GM18873 (cell line): ENCODE measurements around the gene ATP5MC2.
A peak's percentile ranks its signal among the peaks of the same experiment; 100 is the strongest.
"Not testable (repeated sequence)": the region's sequence is repeated elsewhere in the genome, so short reads cannot be mapped to it uniquely, and the experiment has no call there.

Source experiments
- ATAC-seq: cut with Tn5 transposase; IDR thresholded peaks from one replicate; pipeline ENCODE4 v1.9.1; 2021; ENCODE audit warnings: mild to moderate bottlenecking, moderate library complexity, moderate number of reproducible peaks; ENCODE audit not compliant: unreplicated experiment, low FRiP score

The ATP5MC2 gene

GRCh38 chr12:53675701-53676607 is at the start of gene ATP5MC2:
ATP5MC2 (minus strand) TSS chr12:53676083; CDS start chr12:53672614, 3,469 bp downstream.
- peak; percentile 96 for ATAC-seq

GRCh38 chr12:53722450-53723041 is 46.7 kb upstream of the ATP5MC2 start:
- ATAC-seq, result no peak

GRCh38 chr12:53720946-53721345 is 45.1 kb upstream of the ATP5MC2 start:
- no peak for ATAC-seq

DNA sequence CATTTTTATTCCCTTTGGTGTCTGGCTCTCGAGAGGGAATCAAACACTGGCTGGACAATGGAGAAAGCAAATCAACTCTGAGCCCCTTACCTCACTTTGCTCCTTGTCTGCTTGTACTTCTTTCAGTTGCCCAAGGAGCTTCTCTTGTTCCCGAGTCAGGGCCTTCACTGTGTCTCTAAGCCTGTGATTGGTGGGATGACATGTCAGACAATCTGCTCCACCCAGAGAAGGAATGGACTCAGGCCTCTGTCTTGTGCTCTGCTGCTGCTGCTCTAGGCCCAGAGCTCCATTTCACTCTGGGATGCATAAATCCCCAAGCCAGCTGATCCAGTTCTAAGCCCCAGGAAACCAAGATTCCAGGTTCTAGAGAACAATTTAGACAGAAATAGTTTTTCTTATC is 43.8 kb upstream of the ATP5MC2 start:
- no peak for ATAC-seq

GRCh38 chr12:53718567-53718966 is 42.7 kb upstream of the ATP5MC2 start:
- not testable (repeated sequence) for ATAC-seq

DNA sequence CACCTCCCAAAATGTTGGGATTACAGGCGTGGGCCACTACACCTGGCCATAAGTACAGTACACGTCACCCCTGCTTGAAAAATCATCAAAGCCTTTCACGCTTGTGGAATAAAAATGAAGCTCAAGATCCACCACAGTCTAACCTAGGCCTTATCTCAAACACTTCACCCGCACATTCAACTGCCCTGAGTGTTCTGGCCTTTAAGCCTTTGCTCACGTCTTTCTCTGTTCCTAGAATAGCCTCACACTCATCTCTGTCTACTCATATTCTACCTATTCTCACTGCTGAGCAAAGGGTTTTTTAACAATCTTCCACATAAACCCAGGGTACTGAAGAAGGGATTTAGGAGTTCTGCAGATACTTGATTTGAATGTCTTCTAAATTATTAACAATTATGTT is 41.4 kb upstream of the ATP5MC2 start:
- ATAC-seq, result no peak

- ATAC-seq, result no peak
Measured at GRCh38 chr12:53714004-53714403, 38.1 kb upstream of the ATP5MC2 start.

- no peak for ATAC-seq
Measured at GRCh38 chr12:53713516-53713915, 37.6 kb upstream of the ATP5MC2 start.

DNA sequence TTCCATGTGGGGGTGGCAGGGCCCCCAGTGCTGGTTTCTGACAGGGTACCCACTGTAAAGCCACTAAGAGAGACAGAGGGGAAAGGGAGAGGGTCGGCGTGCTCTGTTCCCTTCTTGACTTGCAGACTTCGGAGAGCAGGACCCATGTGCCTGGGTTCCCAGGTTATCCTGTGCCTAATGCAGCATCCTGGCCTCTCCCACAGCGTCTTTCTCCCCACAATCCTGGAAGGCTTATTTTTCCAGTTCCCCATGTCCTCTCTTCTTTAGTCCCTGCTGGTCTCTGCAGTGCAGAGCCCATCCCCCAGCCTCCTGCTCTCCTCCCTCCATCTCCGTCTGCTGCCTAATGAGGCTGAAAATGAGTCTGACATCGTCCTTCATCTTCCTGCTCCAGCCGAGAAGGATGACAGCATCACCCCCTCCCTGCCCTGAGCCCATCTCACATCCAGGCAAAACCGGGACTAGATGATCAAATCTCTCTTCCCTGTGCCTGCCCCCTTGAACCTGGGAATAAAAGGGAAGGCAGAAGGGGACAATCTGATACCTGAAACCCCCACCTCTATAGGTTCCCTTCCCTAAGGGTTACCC is 36.3 kb upstream of the ATP5MC2 start:
- ATAC-seq, result no peak

DNA sequence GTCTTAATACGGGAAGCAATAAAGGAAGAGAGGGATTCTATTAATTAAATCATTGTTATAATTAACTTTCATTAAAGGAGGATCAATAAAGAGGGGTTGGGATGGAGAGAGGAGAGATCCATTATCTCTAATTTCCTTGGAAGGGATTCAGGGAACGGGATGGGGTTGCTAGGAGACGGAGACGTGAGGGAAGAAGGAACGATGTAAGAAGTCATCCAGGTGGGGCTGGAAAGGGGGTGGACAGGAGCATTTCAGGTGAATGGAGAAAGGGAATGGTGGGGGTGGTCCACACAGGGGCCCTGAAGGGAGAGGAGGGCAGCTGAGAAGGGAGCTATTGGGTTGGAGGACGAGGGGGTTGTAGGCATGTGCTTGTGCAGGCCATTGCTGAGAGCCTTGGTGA is 34.2 kb upstream of the ATP5MC2 start:
- no peak for ATAC-seq

- ATAC-seq, result no peak
Measured at GRCh38 chr12:53709671-53710070, 33.8 kb upstream of the ATP5MC2 start.

- ATAC-seq, result no peak
Measured at GRCh38 chr12:53706080-53706479, 30.2 kb upstream of the ATP5MC2 start.

DNA sequence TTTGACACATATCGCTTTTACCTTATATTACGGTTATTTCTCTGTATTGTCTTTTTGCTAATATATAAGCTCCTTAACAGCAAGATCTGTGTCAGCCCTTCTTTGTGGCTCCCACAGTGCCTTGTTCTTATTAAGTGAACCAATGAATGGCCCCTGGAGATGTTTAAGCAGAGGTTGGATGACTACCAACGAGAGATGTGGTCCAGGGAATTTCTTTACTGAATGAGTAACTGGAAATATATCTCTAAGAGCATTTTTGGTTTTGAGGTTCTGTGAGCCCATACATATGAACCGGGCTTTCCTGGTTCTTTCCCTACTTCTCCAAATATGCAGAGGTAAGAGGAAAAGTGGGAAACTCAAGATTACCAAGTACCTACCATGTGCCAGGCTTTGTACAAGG is 27.9 kb upstream of the ATP5MC2 start:
- no peak for ATAC-seq

DNA sequence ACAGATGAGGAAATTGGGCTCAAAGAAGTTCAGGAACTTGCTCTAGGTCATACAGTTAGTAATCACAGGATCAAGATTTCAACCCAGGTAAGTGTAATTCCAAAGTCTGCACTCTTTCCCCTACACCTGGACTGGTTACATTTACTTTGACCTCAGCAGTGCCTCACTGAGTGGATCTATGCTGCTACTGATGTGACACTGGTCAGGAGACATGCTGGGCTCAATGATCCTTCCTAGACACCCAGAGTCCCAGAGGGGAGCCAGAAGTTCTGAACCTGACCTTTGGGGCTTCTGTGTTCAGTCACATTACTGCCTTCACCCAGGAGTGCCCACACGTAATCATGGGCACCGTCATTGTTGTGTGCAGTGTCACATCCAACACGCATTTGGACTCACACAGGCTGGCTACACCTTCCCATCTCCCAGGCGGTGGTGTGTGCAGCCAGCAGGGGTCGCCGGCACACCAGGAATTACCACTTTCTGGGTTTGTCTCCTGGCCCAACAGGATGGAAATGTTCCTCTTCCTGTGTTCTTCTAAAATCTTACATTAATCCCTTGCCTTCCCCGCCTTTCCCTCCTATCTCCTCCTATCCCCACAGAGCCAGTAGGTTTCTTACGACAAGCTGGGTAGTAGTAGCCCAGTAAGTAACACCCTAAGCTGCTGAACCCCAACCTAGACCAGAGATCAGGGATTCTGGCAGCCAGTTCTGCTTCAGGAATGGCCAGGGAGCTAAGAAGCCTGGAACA is 25.8 kb upstream of the ATP5MC2 start:
- no peak for ATAC-seq

GRCh38 chr12:53700567-53700966 is 24.7 kb upstream of the ATP5MC2 start:
- ATAC-seq, result no peak

DNA sequence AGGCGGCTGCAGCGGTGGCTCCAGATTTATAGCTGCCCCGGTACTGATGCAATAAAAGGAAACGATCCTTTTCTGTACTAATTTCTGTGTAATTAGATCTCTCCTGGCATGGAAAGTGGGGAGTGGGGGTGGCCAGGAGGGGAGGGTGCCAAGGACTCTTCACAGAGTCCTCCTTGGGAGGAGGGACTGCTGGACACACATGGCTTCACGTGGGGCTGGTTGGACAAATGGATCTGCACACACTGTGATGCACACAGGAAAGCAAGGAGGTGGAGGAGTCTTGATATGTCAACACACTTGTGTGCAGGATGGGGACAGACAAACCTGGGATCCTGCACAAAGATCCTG is 23.8 kb upstream of the ATP5MC2 start:
- no peak for ATAC-seq

GRCh38 chr12:53698948-53699677 is 23.2 kb upstream of the ATP5MC2 start:
- ATAC-seq, result no peak

GRCh38 chr12:53696655-53697331 is 20.9 kb upstream of the ATP5MC2 start:
- no peak for ATAC-seq

DNA sequence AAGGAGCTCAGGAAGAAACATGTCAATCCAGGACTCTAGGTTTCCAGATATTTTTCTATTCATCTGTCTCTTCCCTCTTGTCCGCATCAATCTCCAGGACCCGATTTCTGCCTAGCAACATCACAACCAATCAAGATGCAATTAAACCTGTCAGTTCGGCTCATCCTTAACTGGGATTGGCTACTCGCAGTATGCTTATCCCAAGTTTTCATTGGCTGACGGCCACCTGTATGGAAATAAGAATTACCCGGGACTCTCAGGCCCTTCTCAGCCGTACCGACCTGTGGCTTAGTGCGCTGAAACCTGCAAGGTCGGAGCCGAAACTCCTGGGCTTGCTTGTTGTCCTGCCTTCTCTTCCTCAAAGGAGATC is 20.4 kb upstream of the ATP5MC2 start:
- ATAC-seq, result no peak
